GM19468 (cell line): ENCODE data around the gene MYO7B.

Experiments used
- ATAC-seq: cut with Tn5 transposase; IDR thresholded peaks from one replicate; pipeline ENCODE4 v1.9.1; 2021; ENCODE audit warnings: mild to moderate bottlenecking, moderate library complexity, moderate number of reproducible peaks; ENCODE audit not compliant: unreplicated experiment; ENCODE audit errors: extremely low read depth

MYO7B gene

DNA sequence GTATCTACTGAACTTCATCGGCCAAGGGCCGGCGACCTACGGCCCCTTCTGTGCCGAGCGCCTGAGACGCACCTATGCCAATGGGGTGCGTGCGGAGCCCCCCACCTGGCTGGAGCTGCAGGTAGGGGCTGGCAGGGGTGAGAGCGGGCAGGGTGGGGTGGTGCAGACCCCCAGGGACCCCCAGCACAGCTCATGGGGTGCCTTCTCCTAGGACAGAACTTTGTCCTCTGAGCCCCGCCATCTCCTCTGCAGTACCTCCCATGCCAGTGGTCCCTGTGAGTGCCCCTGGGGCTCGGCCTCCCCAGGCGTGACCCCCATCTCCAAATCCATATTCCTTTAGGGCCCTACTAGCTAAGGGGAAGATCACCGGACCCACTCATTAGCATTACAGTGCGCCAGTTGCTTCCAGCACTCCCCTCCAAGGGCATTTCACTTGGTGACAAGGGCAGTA, 86.5 kb downstream of the MYO7B start:
- no peak for ATAC-seq

DNA sequence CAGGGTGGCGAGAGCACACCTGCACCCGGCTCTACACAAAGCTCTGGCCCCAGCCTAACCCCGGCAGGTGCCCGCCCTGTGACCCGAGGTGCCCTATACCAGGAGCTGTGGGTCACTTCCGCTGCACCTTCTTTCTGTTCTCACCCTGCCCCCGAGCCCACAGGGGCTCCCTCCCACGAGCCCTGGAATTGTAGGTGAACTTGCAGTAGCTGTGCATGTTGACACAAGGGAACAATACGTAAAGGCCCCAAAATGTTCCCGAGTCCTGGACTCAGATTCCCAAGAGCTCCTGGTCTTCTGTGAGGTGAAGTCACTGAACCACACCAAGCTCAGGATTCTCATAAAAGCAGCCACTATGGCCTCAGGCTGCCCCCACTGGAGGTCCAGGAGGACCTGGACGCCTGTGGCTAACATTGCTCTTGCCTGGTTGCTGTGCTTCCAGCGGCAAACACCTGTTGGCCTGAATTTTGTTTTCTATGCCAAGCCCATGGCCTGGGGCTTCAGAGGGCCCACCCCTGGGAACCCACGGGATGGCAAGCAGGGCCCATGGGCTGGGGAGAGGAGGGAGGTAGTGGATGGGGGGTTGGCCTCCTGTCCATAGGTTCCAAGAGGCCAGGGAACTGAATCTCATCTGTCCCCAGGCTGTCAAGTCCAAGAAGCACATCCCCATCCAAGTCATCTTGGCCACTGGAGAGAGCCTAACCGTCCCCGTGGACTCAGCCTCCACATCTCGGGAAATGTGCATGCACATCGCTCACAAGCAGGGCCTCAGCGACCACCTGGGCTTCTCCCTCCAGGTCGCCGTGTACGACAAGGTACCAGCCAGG, 87.3 kb downstream of the MYO7B start:
- ATAC-seq = no peak

DNA sequence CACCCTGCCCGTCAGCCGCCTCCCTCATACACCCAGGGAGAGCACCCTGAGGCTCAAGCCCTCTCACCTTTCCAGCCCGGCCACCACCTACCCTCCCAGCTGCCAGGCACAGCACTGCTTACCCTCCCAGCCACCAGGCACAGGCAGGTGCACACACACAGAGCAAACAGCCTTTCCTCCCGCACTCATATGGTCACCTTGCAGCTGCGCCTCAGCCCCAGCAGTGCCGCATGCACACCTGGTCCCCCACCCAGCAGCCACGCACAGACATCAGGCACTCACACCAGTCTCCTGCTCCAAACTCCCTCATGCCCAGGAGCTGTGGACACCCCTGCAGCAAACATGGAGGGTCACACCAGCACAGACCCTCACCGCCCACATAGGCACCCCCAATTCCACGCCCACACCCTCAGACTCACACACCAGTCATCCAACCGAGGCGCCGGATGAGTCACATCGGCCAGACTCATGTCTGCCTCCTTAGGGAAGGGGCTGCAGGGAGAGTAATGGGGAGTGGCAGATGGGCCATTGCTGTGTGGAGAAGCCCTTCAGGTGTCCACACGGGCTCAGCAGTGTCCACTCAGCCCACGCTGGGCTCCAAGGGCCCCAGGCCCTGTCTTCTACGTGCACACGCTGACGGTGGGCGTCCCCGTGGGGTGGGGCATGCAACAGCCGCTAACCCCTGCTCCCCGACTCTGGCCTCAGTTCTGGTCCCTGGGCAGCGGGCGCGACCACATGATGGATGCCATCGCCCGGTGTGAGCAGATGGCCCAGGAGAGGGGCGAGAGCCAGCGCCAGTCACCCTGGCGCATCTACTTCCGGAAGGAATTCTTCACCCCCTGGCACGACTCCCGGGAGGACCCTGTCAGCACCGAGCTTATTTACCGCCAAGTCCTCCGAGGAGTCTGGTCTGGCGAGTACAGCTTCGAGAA, 88.2 kb downstream of the MYO7B start:
- ATAC-seq = no peak

DNA sequence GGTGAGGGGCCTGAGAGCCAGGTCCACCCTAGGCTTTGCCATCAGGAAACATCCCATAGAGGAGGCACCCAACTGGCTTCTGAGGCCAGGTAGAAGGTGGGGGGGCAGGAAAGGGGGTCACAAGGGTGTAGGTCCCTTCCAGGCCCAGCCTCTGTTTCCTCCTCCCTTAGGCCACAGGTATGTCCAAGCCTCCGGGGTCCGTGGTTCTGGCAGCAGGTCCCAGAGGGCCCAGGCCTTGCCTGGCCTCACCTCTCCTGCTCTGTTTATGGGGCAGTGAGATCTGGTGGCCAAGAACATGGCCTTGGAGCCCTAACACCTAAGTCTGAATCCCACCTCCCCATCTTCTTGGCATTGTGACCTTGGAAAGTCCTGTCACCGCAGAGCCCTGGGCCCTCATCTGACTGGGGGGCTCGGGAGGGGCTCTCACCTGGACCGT, 88.9 kb downstream of the MYO7B start:
- no peak for ATAC-seq

DNA sequence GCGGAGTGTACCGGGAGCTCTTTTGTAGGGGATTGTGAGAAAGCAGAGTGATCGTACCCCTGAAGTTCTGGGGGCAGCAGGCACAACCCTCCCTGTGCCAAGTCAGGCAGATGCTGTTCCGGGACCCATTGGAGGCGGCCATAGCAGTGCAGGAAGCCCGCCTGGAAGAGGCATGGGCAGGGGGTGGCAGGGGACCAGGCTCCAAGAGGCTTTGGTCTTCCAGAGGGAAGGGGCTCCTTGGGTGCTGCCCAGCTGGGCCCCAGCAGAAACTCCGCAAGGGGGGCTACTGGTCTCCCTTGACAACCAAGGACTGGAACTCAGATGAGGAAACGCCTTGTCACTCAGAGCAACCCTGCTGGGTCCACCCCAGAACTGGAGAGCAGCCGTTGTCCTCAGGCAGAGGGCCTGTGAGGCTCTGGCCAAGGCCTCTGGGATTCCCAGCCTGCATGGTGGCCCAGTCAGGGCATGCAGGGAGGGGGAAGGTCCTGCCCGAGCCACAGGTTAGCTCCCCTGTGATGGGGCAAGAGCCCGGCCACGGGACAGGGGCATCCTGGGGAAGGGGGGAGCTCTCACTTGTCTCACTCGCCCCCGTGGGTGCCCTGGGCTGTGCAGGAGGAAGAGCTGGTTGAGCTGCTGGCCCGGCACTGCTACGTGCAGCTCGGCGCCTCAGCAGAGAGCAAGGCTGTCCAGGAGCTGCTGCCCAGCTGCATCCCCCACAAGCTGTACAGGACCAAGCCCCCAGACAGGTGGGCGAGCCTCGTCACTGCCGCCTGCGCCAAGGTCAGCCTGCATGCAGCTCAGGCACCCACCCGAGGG, 89.5 kb downstream of the MYO7B start:
- ATAC-seq = no peak

DNA sequence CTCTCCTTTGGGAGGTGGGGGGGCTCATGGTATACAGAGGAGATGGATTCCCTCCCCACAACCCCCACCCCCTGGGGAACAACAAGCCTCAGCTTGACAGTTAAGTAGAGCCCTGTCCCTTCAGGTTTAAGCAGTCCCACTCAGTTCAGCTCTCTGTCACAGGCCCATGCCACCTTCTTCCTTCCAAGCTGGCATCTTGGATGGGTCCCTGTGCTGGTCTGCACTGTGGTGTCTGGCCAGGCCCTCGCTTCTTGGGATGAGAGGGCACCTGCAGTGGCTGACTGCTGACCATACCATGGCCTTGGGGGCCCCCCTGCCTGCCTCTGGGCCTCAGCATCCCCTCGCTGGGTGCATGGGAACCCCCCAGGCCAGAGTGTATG, 90.1 kb downstream of the MYO7B start:
- no peak for ATAC-seq

DNA sequence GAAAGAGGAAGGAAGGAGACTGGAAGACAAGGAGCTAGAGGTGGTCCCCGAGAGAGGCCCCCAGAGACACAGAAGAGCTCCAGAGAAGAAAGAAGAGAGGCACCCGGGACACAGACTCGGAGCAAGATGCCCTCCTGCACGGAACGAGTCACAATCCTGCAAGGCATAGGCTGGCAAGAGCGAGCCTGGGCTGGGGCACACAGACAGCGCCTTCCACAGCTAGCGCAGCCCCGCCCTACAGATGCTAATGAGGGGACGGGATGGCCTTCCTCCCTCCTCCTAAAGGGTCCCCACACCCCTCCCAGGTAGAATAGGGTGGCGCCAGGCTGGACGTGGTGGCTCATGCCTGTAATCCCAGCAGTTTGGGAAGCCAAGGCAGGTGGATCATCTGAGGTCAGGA, 90.7 kb downstream of the MYO7B start:
- ATAC-seq = no peak

DNA sequence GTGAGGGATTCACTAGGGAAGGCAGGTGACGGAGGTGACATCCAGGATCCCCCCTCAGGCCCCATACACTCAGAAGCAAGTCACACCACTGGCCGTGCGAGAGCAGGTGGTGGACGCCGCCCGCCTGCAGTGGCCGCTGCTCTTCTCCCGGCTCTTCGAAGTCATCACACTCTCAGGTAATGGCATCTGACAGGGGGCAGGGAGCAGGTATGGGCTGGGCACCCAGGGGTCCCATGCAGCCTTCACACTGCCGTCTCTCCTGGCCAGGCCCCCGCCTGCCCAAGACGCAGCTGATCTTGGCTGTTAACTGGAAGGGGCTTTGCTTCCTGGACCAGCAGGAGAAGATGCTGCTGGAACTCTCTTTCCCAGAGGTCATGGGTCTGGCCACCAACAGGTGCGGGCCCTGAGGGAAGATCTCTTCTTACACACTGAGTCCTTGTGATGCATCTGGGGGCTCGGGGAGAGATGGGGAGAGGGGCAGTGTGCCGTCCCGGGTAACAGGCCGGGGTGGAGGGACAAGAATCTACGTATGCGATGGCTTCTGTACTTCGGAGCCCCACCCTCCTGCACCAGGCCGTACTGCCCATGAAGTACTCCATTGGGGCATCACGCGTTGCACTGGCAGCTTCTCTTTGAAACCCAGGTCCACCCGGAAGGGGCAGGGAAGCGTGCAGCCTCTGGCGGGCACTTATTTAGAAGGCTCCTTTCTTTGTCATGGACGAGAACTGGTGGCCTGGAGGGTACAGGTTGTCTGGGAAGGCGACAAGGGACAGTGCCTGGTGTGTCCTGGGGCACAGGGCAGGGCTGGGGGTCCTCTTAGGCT, 91.6 kb downstream of the MYO7B start:
- no peak for ATAC-seq

DNA sequence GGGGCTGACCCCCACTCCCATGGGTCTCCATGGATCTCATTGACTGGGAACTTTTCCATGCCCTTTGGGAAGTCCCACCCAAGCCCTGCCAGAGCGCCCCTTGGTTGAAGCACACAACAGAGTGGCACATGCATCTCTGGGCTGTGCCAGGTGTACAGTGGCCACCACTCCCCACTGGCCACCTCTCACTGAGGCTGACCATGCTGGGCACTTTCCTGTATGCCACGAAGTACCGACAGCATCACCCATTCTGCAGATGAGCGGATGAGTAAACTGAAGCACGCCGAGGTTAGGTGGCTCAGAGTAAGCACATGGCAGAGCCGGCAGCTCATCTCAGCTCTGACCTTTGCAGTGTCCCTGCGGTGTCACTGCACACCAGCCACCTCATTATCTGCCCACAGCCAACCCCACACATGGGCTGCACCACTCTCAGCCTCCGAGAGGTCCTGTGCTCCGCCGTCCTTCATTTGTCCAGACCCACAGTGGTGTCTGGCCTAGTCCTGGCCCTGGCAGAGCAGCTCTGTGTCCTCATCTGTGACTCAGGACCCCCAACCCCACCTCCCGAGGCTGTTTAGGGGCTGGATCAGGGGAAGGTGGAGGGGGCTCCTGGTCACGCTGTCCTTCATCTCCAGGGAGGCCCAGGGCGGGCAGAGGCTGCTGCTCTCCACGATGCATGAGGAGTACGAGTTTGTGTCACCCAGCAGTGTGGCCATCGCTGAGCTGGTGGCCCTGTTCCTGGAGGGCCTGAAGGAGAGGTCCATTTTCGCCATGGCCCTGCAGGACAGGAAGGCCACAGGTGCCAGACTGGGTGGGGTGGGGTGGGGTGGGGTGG, 92.5 kb downstream of the MYO7B start:
- ATAC-seq = no peak

DNA sequence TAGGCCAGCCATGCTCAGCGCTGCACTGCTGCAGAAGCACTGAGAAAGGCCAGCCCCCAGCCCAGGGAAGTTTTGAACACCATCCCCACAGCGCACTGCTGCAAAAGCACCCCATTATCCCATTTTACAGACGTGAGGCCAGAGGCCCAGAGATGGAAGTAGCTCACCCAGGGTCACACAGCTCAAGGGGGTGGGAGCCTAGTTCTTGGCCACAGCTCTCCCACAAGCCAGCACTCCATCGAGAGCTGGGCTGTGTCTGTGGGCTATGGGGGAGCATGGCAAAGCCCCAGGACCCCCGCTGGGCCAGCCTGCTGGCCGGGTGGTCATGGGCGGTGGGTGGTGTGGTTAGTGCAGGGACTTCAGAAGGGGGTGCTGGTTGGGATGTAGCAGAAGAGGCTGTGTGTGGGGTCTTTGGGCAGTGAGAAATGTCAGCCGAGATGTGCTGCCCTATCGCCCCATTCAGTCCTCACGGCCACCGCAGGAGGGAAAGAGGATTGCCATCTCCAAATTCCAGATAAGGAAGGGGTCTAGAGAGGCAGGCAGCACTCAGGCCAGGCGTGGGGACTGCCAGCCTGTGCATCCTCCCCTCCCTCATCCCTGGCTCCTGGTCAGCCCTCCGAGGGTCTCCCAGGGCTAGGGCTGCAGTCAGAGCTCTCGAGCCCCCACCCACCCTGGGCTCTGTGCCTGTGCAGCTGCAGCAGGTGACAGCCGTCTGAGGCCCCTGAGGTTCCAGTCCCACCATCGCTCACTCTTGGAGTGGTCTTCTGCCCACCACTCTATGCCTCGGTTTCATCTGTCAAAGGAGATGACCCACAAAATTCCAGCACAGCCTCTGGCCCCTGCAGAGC, 93.5 kb downstream of the MYO7B start:
- no peak for ATAC-seq

DNA sequence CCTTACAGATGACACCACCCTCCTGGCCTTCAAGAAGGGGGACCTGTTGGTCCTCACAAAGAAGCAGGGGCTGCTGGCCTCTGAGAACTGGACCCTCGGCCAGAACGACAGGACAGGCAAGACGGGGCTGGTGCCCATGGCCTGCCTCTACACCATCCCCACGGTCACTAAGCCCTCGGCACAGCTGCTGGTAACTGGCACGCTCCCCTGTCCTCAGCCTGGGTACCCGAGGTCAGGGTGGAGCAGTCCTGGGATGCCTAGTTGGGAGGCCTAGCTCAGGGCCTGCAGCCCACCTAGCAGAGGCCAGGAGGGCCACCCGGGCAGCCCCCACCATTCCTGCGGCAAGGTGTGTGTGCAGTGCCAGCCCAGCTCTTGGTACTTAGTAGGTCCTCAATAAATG, 94.2 kb downstream of the MYO7B start:
- ATAC-seq = no peak

DNA sequence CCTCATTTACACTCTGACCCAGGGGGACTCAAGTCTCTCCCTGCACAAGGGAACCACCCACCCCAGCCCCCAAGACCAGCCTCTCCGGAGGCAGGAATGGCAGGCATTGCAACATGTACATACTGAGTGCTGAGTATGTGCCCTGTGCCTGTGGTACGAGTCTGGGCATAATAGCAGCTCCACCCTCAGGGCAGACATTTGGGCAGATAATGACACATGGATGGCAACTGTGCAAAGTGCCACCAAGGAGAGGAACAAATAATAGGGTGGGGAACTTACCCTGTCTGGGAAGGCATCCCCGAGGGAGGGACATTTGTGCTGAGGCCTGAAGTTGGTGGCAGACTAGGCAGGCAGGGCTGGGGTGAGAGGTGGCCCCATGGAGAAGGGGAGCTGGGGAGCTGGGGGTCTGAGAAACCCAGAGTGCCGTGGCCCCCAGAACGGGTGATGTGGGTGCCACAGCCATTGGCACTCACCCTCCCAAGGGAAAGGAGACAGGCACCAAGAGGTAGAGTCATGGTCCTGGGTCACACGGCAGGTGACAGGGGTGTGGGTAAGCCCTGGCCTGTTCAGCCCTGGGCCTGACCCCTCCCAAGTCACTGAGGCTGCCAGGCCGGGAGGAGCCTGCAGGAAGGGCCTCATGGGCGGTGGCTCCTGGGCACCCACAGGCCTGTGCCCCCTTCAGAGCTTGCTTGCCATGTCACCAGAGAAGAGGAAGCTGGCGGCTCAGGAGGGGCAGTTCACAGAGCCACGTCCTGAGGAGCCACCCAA, 94.8 kb downstream of the MYO7B start:
- ATAC-seq = no peak

DNA sequence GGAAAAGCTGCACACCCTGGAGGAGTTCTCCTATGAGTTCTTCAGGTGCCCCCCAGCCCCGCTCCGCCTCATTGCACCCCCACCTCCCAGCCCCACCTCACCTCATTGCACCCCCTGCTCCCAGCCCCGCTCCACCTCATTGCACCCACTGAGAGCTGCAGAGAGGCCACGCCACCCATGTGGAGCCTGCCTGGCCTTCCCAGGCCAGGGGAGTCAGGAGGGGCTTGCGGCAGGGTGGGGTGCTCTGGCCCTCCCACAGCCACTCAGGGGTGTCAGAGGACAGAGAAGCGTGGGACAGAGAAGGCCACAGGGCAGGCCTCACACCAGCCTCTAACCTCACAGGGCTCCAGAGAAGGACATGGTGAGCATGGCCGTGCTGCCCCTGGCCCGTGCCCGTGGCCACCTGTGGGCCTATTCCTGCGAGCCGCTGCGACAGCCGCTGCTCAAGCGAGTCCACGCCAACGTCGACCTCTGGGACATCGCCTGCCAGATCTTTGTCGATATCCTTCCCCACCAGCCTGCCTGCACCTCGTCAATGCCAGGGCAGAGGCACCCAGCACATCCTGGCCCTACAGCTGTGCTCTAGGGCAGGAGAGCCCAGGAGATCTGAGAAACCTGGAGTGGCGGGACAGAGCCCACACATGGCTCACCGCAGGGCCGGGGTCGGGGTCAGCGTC, 95.5 kb downstream of the MYO7B start:
- ATAC-seq = no peak

DNA sequence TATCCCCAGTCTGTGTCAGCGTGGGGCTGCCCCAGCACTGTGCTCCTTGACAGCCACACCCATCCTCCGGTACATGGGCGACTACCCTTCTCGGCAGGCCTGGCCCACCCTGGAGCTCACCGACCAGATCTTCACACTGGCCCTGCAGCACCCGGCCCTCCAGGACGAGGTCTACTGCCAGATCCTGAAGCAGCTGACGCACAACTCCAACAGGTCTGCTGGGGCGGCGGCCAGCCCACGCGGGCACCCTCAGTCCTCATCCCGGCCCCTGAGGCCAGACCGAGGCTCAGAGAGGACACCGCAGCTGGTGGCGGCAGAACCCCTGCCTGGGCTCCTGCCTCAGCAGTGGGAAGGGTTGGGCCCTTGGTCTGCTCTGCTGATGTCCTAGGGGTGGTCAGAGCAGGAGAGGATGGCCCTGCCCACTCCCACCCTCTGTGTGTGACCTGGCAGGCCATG, 96.1 kb downstream of the MYO7B start:
- no peak for ATAC-seq

DNA sequence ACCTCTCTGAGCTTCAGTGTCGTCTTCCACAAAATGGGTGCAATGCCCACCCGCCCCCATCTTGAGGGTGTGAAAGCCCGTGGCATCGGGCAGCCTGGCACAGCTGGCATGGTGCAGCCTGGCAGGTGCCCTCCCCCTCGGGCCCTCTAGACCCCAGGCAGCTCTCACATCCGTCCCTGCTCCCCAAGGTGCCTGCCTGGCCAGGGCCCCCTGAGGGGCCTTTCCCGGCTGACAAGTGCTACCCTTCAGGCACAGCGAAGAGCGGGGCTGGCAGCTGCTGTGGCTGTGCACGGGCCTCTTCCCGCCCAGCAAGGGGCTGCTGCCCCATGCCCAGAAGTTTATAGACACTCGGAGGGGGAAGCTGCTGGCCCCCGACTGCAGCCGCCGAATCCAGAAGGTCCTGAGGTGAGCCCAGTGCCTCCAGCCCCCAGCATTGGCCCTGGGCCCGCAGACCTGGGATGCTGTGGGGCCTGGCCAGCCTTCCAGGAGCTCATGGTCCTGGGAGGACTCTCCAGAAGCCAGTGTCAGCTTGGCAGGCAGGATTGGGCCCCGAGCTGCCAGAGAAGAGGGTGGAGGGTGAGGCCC, 96.6 kb downstream of the MYO7B start:
- ATAC-seq = no peak
